DMS153 treated with DMSO at 0.1 percent for 48 hours (cell line): ENCODE measurements around the gene OGFR.
A peak's percentile ranks its signal among the peaks of the same experiment; 100 is the strongest.

Source experiments
- DNase-seq: peaks from one replicate; lab custom pipeline; 2025; ENCODE audit not compliant: unreplicated experiment; lab: John Stamatoyannopoulos, UW

OGFR gene

GRCh38 chr20:62799459-62799858 lies 5.2 kb upstream of the OGFR start:
- DNase-seq, result no peak

- no peak for DNase-seq
These were observed 4.8 kb upstream of the OGFR start for GRCh38 chr20:62799873-62800272.

- DNase-seq, result no peak
These were observed 4.0 kb upstream of the OGFR start for GRCh38 chr20:62800314-62801259.

- no peak for DNase-seq
These were observed 3.2 kb upstream of the OGFR start for GRCh38 chr20:62801284-62802010.

GRCh38 chr20:62802026-62802712 lies 2.5 kb upstream of the OGFR start:
- no peak for DNase-seq

GRCh38 chr20:62804021-62804626 lies 511 bp upstream of the OGFR start:
- no peak for DNase-seq

GRCh38 chr20:62805155-62805710 lies 598 bp downstream of the OGFR start:
- DNase-seq, result no peak

GRCh38 chr20:62805711-62806382 lies 1.2 kb downstream of the OGFR start:
- DNase-seq, result no peak

GRCh38 chr20:62806383-62807050 lies 1.9 kb downstream of the OGFR start:
- no peak for DNase-seq

GRCh38 chr20:62807444-62808210 lies 3.0 kb downstream of the OGFR start:
- no peak for DNase-seq

GRCh38 chr20:62808211-62808865 lies 3.7 kb downstream of the OGFR start:
- peak; percentile 20 for DNase-seq

GRCh38 chr20:62809530-62810428 lies 5.1 kb downstream of the OGFR start:
- DNase-seq, result no peak

GRCh38 chr20:62811320-62811719 lies 6.7 kb downstream of the OGFR start:
- no peak for DNase-seq

GRCh38 chr20:62811720-62812119 lies 7.1 kb downstream of the OGFR start:
- DNase-seq, result no peak

GRCh38 chr20:62812181-62812906 lies 7.7 kb downstream of the OGFR start:
- DNase-seq, result no peak

- no peak for DNase-seq
These were observed 8.2 kb downstream of the OGFR start for GRCh38 chr20:62812907-62813200.

- no peak for DNase-seq
These were observed 9.0 kb downstream of the OGFR start for GRCh38 chr20:62813588-62813987.
